Kidney glomerular epithelial cell (primary cell): ENCODE data around the gene OR51M1.

Source experiments
- DNase-seq: peaks from one replicate; lab custom pipeline; 2025; lab: John Stamatoyannopoulos, UW

Gene OR51M1

GRCh38 chr11:5390210-5390609, 6.6 kb downstream of the OR51M1 start:
- DNase-seq, result no peak

- DNase-seq, result no peak
Measured at GRCh38 chr11:5394091-5394490, 10.5 kb downstream of the OR51M1 start.

GRCh38 chr11:5398936-5399335, 15.3 kb downstream of the OR51M1 start:
- peak; percentile 53 for DNase-seq

GRCh38 chr11:5405173-5405572, 21.6 kb downstream of the OR51M1 start:
- DNase-seq, result no peak

GRCh38 chr11:5420993-5421392, 37.4 kb downstream of the OR51M1 start:
- no peak for DNase-seq

GRCh38 chr11:5421811-5422210, 38.2 kb downstream of the OR51M1 start, which contains the start of gene OR51Q1:
Gene OR51Q1 (plus strand): TSS chr11:5422111. CDS start chr11:5422201, 90 bp downstream.
- DNase-seq, result no peak

- DNase-seq, result no peak
Measured at GRCh38 chr11:5423131-5423530, 39.5 kb downstream of the OR51M1 start.

GRCh38 chr11:5441414-5441813, 57.8 kb downstream of the OR51M1 start, which contains the start of gene OR51I1:
Gene OR51I1 (minus strand): TSS chr11:5441514. CDS start chr11:5441514, 0 bp downstream.
- DNase-seq, result no peak
